ENCODE results near the gene C5orf58.

The C5orf58 gene

GRCh38 chr5:170220191-170220590, 12.6 kb upstream of the C5orf58 start:
- no peak for TF ChIP-seq CTCF (conservative IDR thresholded peaks at IDR 0.05; ENCODE audit: control insufficient read depth, insufficient read depth, low read depth, low read length)
- no peak overlapping the region for H3K4me3 ChIP-seq (ENCODE audit: control insufficient read depth, low read depth, low read length)
- no peak for DNase-seq (ENCODE audit: low read depth)

GRCh38 chr5:170221327-170221741, 11.5 kb upstream of the C5orf58 start:
- peak; percentile 9 for TF ChIP-seq CTCF (conservative IDR thresholded peaks at IDR 0.05; ENCODE audit: control insufficient read depth, insufficient read depth, low read depth, low read length)
- peak; percentile 8 for DNase-seq (ENCODE audit: low read depth)
- no peak overlapping the region for H3K4me3 ChIP-seq (ENCODE audit: control insufficient read depth, low read depth, low read length)

GRCh38 chr5:170223360-170223759, 9.4 kb upstream of the C5orf58 start:
- H3K4me3 ChIP-seq (ENCODE audit: control insufficient read depth, low read depth, low read length): no peak overlapping the region
- TF ChIP-seq CTCF (conservative IDR thresholded peaks at IDR 0.05; ENCODE audit: control insufficient read depth, insufficient read depth, low read depth, low read length): no peak

GRCh38 chr5:170223906-170224305, 8.9 kb upstream of the C5orf58 start:
- H3K4me3 ChIP-seq (ENCODE audit: control insufficient read depth, low read depth, low read length): no peak overlapping the region
- no peak for TF ChIP-seq CTCF (conservative IDR thresholded peaks at IDR 0.05; ENCODE audit: control insufficient read depth, insufficient read depth, low read depth, low read length)
- no peak for DNase-seq (ENCODE audit: low read depth)

More at GRCh38 chr5:170223360-170223759, 9.4 kb upstream of the C5orf58 start:
- no peak for DNase-seq (ENCODE audit: low read depth)

GRCh38 chr5:170225326-170226128, 7.3 kb upstream of the C5orf58 start:
- peak; percentile 87 for TF ChIP-seq CTCF (conservative IDR thresholded peaks at IDR 0.05; ENCODE audit: control insufficient read depth, insufficient read depth, low read depth, low read length)

GRCh38 chr5:170226129-170226615, 6.6 kb upstream of the C5orf58 start:
- TF ChIP-seq CTCF (conservative IDR thresholded peaks at IDR 0.05; ENCODE audit: control insufficient read depth, insufficient read depth, low read depth, low read length): no peak
- no peak for DNase-seq (ENCODE audit: low read depth)
- no peak overlapping the region for H3K4me3 ChIP-seq (ENCODE audit: control insufficient read depth, low read depth, low read length)

More at GRCh38 chr5:170225326-170226128, 7.3 kb upstream of the C5orf58 start:
- no peak overlapping the region for H3K4me3 ChIP-seq (ENCODE audit: control insufficient read depth, low read depth, low read length)
- peak; percentile 73 for DNase-seq (ENCODE audit: low read depth)

Measured in fibroblast of mammary gland (primary cell).